HG03442 (cell line): ENCODE measurements around the gene PFKFB4.
"Not testable (repeated sequence)": the region's sequence is repeated elsewhere in the genome, so short reads cannot be mapped to it uniquely, and the experiment has no call there.

Source experiments
- ATAC-seq: cut with Tn5 transposase; IDR thresholded peaks from one replicate; pipeline ENCODE4 v1.9.1; 2021; ENCODE audit warnings: mild to moderate bottlenecking, moderate library complexity; ENCODE audit not compliant: unreplicated experiment

PFKFB4 gene

GRCh38 chr3:48535578-48535977 lies 21.0 kb downstream of the PFKFB4 start:
- no peak for ATAC-seq

GRCh38 chr3:48532977-48533337 lies 23.6 kb downstream of the PFKFB4 start:
- no peak for ATAC-seq

GRCh38 chr3:48532271-48532976 lies 24.2 kb downstream of the PFKFB4 start:
- ATAC-seq: no peak

GRCh38 chr3:48530701-48531100 lies 25.9 kb downstream of the PFKFB4 start:
- ATAC-seq: not testable (repeated sequence)

GRCh38 chr3:48528754-48529153 lies 27.8 kb downstream of the PFKFB4 start:
- ATAC-seq: no peak

- no peak for ATAC-seq
Observed at GRCh38 chr3:48528048-48528447, 28.6 kb downstream of the PFKFB4 start.

GRCh38 chr3:48524970-48525369 lies 31.6 kb downstream of the PFKFB4 start:
- no peak for ATAC-seq

- ATAC-seq: no peak
Observed at GRCh38 chr3:48521635-48522034, 35.0 kb downstream of the PFKFB4 start.

- no peak for ATAC-seq
Observed at GRCh38 chr3:48519277-48519643, 37.3 kb downstream of the PFKFB4 start.

GRCh38 chr3:48518638-48519276 lies 37.8 kb downstream of the PFKFB4 start:
- ATAC-seq: no peak

- ATAC-seq: no peak
Observed at GRCh38 chr3:48518069-48518468, 38.5 kb downstream of the PFKFB4 start.

GRCh38 chr3:48516571-48516970 lies 40.0 kb downstream of the PFKFB4 start:
- no peak for ATAC-seq

GRCh38 chr3:48514431-48515227 lies 42.0 kb downstream of the PFKFB4 start:
- ATAC-seq: no peak

GRCh38 chr3:48511551-48511950 lies 45.1 kb downstream of the PFKFB4 start:
- ATAC-seq: no peak

- ATAC-seq: no peak
Observed at GRCh38 chr3:48507256-48508061, 49.1 kb downstream of the PFKFB4 start.

- ATAC-seq: no peak
Observed at GRCh38 chr3:48505968-48506504, 50.6 kb downstream of the PFKFB4 start.

GRCh38 chr3:48505146-48505545 lies 51.5 kb downstream of the PFKFB4 start:
- ATAC-seq: no peak

- no peak for ATAC-seq
Observed at GRCh38 chr3:48504051-48504946, 52.3 kb downstream of the PFKFB4 start, which contains the start of gene SHISA5. Gene SHISA5 (minus strand): TSS chr3:48504174. CDS start chr3:48504094, 80 bp downstream.

- no peak for ATAC-seq
Observed at GRCh38 chr3:48503401-48504050, 53.1 kb downstream of the PFKFB4 start.
